Occipital lobe (tissue), 2 donors: ENCODE data around the gene UGT1A4. TPM values are rescaled to one million over a fixed set of nuclear protein-coding genes. Genes with fewer than 3 reads are reported as not detected.
A peak's percentile ranks its signal among the peaks of the same experiment; 100 is the strongest.
"Not testable (repeated sequence)": the region's sequence is repeated elsewhere in the genome, so short reads cannot be mapped to it uniquely, and the experiment has no call there.

ENCODE experiments used
- DNase-seq: peaks from one replicate; lab custom pipeline; 2025; lab: John Stamatoyannopoulos, UW
- total RNA-seq: library from RNA; depleted of rRNA; stranded (reverse); fragments of >200 nt; gene quantifications from one replicate; pipeline ENCODE4 v1.2.3, GENCODE V29; 2014

UGT1A4 gene
- total RNA-seq, 1 donor from 2014 or later: not detected

DNA sequence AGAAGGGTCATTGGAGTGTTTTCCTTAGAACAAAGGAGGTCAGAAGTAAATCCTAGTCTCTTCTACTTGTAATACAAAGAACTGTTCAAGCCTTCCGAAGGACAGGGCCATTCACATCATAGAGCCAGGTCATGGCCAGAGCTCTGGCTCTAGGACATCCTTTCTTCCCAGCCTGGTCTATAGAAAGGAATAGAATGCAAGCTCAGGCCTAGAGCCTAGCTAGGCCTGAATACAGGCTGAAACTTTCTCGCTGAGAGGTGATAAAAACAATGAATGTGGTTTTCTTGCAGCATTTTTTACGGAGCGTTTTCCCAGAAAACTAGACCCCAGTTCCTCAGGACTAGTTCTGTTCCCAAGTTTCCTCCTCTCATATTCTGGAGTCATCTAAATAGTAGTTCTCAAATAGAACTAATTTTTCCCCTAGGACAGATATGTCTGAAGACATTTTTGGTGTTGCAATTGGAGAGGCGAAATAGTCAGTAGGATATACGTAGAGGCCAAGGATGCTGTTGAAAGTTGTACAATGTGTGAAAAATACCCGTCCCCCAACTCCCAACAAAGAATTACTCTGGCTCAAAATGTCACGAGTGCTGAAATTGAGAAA lies 19.0 kb upstream of the UGT1A4 start:
- no peak for DNase-seq

DNA sequence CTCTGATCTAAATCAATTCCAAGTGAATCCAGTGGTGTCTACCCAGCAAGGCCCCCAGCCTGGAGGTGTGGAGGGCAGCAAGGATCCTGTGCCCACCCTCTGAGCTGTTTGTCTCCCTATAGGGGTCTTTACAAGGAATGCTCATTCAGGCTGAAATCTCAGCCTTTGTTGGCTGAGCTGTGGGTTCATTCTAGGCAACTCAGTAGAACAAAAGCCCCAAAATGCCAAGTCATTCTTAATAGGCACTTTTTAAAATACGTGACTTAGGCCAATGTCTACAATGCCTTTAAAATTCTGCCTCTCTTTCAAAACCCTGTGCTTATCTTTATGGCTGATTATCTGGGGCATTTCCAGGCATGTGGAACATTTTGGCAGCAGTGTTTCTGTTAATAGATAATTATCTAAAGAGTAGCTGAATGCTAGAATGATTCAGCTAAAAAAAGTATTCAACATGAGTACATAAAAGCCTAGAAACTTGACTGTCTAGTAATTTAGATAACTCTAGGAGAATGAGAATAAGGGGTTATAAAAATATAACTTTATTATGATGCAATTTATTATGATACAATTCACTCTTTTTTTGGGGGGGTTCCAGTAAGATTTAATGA lies 18.4 kb upstream of the UGT1A4 start:
- DNase-seq: no peak

DNA sequence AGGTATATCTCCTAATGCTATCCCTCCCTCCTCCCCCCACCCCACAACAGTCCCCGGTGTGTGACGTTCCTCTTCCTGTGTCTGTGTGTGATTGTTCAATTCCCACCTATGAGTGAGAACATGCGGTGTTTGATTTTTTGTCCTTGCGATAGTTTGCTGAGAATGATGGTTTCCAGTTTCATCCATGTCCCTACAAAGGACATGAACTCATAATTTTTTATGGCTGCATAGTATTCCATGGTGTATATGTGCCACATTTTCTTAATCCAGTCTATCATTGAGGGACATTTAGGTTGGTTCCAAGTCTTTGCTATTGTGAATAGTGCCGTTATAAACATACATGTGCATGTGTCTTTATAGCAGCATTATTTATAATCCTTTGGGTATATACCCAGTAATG lies 17.7 kb upstream of the UGT1A4 start:
- not testable (repeated sequence) for DNase-seq

DNA sequence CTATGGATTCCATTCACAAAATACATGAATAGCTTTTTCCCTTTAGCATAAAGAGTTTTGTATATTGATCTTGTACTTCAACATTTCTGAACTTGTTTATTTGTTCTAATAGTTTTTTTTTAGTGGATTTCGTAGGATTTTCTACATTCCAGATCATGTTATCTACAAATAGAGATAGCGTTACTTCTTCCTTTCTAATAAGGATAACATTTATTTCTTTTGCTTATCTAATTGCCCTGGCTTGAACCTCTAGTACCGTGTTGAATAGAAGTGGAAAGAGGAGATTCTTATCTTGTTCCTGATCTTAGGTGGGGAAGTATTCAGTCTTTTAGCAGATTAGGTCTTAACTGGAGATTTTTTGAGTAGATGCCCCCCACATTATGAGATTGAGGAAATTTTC lies 16.3 kb upstream of the UGT1A4 start:
- no peak for DNase-seq

DNA sequence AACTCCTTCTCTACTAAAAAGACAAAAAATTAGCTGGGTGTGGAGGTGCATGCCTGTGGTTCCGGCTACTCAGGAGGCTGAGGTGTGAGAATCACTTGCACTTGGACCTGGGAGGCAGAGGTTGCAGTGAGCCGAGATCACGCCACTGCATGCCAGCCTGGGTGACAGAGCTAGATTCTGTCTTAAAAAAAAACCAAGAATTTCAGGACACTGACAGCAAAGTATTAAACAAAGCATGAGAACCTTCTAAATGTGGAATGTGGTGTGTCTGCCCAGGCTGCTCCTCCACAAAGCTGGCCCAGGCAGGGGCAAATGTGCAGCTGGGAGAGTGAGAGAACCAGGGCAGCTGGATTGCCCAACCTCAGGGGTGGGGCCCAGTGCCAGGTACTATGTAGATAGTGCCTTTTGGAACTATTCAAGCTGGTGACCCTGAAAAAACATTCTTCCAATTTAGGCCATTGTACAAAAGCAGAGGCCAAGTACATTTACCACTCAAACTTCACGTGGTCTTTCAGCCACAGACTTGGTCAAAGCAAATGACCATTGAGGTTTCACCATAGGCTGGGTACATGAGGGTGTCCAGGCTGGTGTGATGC lies 12.5 kb upstream of the UGT1A4 start:
- DNase-seq: no peak

DNA sequence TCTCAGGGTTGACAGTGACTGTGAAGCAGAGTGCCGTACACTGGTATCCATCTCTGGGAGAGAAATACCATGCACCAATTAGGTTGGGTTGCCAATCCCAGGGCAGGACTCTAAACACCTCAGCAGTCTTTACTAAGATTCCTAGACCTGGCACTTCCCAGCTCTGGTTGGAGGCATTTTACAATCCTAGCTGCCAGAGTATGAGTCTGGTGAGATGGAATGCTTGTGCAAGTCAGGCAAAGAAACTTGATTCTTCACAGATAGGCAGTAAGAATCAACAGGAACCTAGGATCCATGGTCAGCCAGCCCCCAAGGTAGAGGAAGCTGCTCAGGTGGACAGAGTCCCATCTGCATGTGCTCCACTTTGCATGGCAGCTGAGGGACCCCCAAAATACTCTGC lies 11.8 kb upstream of the UGT1A4 start:
- DNase-seq: no peak

DNA sequence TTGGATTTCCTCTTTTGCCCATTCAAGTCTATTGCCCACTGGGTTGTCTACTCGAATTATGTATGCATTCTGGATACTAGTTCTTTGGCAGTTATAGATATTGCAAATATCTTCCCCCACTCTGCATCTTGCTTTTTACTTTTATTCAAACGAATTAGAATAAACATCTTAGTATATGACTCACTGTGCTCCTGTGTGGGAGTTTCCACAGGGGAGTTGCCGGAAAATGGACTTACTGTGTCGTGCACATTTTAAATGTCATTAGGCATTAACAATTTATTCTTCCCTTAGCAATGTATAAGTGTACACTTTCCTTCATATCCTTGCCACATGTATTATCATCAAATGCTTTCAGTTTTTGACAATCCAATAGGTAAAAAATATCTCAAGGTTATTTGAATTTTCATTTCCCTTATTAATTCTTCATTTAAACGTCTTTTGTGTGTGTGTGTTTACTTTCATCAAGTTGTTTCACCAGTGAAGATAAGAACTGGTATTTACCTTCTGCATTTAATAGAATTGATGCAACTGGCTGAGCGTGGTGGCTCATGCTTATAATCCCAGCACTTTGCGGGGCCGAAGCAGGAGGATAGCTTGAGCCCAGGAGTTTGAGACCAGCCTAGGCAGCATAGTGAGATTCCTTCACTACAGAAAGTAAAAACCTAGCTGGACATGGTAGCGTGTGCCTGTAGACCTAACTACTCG lies 10.4 kb upstream of the UGT1A4 start:
- no peak for DNase-seq

DNA sequence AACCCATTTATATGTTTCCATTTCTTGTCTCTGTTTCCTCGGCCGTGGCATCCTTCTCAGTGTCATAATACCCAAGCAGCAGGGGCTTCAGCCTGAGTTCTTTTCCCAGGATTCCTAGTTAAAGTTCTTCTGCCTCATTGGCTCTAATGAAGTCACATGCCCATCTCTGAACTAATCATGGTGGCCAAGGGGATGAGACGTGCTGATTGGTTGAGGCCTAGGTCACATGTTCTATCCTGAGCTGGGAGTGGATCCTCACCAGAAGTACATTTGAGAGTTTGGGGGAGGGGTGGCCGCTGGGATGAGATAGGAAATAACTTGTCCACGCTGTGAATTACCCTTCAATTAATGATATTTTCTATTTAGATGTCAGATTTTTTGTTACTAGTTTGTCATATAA lies 9.6 kb upstream of the UGT1A4 start:
- DNase-seq: no peak

DNA sequence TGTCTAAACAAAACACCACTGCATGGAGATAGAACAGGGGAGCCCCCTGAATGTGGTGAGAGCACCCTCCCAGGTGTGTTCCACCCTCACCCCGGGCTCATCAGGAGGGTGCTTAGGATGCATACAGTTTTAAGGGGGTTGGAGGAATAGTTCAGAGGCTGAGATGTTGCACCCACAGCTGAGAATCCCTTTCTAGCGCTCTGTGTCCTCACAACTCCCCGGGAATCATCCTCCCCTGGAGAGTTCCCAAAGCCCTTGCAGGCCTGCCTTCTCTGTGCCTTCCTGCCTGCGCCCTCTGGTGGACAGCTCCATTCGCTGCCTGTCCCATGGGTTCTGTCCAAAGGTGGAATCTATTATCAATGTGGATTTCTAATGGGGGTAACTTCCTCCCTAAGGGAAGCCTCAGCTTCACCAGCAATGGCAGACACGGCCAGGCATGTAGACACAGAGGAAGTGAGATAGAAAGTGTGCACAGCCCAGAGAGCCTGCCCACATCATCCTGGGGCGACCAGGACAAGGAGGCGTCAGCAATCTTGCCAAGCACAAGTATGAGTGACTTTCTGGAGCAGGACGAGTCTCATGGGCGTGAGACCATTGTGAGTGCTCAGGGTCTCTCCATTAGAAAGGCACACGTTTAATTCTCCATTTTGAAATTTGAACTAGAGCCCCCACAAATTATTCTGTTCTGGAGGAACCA lies 7.1 kb upstream of the UGT1A4 start:
- DNase-seq: peak; percentile 18

DNA sequence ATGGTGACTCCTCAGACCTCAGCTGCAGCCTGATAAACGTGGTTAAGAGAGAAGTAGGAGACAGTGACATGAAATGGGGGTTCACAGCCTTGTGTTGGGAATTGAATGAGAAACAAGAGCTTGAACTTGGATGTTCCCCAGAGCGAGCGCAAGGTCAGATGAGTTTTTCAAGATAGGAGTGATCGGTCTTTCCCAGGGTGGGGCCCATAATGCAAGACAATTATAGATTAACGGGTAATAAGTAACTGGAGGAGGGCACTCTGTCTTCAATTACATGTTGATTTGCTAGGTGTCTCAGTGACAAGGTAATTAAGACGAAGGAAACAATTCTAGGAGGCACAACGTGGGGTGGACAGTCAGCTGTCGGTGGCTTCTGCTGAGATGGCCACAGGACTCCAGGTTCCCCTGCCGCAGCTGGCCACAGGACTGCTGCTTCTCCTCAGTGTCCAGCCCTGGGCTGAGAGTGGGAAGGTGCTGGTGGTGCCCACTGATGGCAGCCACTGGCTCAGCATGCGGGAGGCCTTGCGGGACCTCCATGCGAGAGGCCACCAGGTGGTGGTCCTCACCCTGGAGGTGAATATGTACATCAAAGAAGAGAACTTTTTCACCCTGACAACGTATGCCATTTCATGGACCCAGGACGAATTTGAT lies 5.8 kb upstream of the UGT1A4 start, which contains the start of gene UGT1A5:
TSS of gene UGT1A5 (plus strand) at position 297 of the 651 bp plus-strand sequence. CDS start at position 382, 85 bp downstream.
- DNase-seq: no peak

DNA sequence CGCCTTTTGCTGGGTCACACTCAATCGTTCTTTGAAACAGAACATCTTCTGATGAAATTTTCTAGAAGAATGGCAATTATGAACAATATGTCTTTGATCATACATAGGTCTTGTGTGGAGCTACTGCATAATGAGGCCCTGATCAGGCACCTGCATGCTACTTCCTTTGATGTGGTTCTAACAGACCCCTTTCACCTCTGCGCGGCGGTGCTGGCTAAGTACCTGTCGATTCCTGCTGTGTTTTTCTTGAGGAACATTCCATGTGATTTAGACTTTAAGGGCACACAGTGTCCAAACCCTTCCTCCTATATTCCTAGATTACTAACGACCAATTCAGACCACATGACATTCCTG lies 5.3 kb upstream of the UGT1A4 start:
- no peak for DNase-seq

DNA sequence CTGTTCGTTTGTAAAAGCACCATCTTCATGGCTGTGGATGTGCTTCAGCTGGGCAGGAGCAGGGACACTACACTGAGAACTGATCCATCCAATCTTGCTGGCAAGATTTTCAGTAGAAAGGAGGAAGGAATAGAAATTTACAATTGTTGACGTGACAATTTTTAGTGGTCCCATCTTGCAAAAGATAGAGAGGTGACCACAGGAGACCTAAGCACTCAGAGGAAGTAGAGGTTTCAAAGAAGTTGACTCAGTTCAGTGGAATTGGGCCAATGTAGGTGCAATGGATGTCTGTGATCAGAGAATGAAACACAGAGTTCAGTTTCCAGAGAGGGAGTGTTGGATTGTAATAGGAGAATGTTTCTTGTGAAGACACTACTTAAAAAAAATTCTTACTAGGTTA lies 4.4 kb upstream of the UGT1A4 start:
- DNase-seq: no peak

DNA sequence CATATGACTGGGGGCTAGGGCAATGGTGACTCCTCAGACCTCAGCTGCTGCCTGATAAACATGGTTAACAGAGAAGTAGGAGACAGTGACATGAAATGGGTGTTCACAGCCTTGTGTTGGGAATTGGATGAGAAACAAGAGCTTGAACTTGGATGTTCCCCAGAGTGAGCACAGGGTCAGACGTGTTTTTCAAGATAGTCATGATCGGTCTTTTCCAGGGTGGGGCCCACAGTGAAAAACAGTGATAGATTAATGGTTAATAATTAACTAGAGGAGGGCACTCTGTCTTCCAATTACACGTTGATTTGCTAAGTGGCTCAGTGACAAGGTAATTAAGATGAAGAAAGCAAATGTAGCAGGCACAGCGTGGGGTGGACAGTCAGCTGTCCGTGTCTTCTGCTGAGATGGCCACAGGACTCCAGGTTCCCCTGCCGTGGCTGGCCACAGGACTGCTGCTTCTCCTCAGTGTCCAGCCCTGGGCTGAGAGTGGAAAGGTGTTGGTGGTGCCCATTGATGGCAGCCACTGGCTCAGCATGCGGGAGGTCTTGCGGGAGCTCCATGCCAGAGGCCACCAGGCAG lies 10.3 kb downstream of the UGT1A4 start, which contains the start of gene UGT1A3:
TSS of gene UGT1A3 (plus strand) at position 320 of the 579 bp plus-strand sequence. CDS start at position 405, 85 bp downstream.
- no peak for DNase-seq

DNA sequence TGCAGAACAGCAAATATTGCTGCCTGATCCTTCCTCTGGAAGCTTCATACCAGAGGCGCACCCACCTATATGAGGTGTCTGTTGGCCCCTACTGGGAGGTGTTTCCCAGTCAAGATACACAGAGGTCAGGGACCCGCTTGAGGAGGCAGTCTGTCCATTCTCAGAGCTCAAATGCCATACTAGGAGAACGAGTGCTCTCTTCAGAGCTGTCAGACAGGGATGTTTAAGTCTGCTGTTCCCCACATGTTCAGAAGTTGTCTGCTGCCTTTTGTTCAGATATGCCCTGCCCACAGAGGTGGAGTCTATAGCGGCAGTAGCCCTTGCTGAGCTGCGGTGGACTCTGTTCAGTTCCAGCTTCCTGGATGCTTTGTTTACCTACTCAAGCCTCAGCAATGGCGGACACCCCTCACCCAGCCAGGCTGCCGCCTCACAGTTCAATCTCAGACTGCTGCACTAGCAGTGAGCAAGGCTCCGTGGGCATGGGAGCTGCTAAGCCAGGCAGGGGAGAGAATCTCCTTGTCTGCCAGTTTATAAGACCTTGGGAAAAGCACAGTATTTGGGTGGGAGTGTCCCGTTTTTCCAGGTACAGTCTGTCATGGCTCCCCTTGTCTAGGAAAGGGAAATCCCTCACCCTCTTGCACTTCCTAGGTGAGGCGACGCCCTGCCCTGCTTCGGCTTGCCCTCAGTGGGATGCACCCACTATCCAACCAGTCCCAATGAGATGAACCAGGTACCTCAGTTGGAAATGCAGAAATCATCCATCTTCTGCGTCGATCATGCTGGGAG lies 18.5 kb downstream of the UGT1A4 start:
- DNase-seq: not testable (repeated sequence)

DNA sequence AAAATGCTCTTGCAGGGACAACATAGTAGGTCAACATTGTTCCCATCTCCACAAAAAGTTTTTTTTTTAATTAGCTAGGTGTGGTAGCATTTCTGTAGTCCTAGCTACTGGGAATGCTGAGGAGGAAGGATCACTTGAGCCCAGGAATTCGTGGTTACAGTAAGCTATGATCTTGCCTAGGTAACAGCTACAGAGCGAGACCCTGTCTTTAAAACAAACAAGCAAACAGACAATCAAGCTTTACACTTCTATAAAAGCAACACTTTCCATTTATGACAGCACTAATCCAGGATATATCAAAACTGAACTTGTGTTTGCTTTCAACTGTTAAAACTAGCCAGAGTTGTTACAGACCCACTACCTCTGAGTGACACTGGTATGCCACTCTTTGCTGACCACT lies 22.3 kb downstream of the UGT1A4 start:
- DNase-seq: no peak

DNA sequence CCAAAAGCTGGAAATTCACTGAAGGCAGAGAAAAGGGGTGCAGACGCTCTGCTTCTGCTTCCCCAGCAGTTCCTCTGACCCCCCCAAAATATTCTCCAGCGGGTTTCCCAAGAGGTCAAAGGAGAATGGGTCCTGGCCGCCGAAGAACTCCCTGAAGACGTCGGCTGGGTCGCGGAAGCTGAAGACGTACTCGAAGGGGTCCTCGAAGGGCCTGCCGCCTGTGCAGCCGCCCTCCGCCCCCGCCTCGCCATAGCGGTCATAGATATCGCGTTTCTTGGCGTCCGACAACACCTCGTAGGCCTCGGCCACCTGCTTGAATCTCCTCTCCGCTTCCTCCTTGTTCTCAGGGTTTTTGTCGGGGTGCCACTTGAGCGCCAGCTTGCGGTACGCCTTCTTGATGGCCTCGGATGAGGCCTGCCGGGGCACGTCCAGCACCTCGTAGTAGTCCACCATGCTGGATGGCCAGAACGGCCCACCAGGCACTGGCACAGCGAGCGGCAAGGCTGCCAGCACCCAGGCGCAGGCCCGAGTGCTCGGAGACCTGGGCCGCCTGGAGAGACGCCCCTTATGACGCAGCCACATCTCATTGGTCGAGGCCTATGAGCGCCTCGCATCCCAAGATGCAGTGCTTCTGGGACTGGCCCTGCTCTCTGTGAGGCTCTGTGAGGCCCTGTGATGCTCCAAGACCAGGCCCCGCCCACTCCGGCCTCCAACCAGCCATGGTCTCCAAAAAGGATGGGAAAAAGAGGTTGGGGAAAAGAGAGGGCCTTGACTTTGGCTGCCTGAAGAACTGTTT lies 25.1 kb downstream of the UGT1A4 start:
- DNase-seq: no peak

DNA sequence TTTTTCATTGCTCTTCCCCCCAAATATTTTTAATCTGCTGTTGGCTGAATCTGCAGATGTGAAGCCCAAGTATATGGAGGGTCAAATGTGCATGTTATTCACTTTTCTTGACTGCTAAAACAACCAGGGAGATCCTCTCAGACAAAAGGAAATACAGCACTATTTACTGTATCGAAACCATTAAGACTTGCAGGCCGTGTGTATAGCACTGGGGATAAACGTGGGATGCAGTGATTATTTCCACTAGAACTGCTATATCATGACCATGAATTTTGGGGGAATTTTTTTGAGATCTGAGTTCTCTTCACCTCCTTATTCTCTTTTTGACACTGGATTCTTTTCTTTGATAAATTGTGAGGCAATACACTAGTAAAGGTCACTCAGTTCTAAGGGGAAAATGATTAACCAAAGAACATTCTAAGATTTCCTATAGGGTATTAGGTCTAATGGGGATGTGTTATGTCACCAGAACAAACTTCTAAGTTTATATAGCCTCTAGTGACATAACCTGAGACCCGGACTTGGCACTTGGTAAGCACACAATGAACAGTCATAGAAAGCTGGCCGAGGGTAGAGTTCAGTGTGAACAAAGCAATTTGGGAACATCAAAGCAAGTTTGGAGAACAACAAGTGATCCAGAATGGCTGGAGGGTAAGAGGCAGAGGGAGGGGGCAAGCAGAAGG lies 26.7 kb downstream of the UGT1A4 start:
- DNase-seq: no peak

DNA sequence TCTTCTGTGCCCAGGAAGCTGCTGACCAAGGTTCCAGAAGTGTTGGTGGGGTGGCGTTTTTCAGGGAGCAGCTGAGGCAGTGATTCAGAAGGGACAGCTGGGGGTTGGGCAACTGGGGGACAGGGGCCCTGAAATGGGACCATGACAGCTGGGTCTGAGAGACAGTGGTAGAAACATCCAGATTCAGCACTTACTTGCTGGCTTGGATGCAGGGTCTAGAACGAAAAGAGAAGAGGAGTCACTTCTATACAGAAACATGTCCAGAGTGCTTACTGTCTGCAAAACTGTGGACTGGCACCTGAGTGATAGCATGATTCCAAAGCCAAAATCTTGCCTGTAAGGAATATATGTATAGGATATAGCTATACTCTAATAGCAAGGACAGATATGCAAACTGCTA lies 27.3 kb downstream of the UGT1A4 start:
- DNase-seq: not testable (repeated sequence)
